Activated CD4-positive, CD25-positive, alpha-beta regulatory T cell treated with anti-CD3 and anti-CD28 coated beads, Interleukin-2, amount 50 U/mL, for 24 hours (primary cell): ENCODE measurements around the gene CHMP4A.
"Not testable (repeated sequence)": the region's sequence is repeated elsewhere in the genome, so short reads cannot be mapped to it uniquely, and the experiment has no call there.

ENCODE experiments used
- ATAC-seq, 2 donors: fragments of 150-1000 bp; cut with Tn5 transposase; one replicate each; pipeline ENCODE4 v1.10.0; 2021; ENCODE audit warnings: mild to moderate bottlenecking in 1 of 2, moderate library complexity in 1 of 2

CHMP4A gene

GRCh38 chr14:24246765-24247212, 33.5 kb upstream of the CHMP4A start:
- peak; percentile 10 to 25 for ATAC-seq

DNA sequence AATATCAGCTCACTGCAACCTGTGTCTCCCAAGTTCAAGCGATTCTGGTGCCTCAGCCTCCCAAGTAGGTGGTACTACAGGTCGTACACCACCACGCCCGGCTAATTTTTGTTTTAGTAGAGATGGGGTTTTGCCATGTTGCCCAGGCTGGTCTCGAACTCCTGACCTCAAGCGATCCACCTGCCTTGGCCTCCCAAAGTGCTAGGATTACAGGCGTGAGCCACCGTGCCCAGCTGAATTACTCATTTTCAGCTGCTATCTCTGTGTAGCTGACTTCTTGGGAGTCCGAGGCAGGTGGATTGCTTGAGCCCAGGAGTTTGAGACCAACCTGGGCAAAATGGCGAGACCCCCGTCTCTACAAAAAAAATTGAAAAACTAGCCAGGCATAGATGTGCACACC, 32.1 kb upstream of the CHMP4A start:
- ATAC-seq = not testable (repeated sequence)

- no peak for ATAC-seq
Measured at GRCh38 chr14:24243336-24243836, 30.1 kb upstream of the CHMP4A start.

DNA sequence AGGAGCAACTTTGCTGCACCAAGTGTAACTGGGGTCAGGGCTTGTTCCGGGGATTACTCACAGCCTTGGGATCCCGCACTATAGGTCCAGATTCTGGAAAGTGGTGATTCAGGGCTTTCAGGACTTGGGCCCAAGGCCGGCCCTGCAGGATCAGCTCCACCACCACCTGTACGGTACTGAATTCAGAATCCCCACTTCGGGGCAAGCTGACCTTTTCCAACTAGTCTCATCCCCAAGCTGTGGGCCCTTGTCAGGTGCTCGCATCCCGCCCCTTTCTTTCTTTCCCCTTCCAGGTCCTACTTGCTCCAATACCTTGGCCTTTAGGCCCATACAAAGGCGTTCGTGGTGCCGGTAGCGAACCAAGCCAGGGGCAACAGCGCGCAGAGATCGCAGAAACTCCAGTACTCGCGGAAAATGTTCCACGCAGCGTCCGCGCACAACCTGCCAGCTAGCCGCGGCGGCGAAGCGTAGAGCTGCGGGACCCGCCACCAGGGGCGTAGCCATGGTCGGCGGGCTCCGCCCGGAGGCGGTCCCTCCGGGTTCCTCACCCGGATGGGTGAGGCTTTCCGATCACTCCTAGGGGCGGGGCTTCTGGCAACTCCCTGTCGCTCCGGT, 28.6 kb upstream of the CHMP4A start:
- peak; percentile 79 to 84 for ATAC-seq

DNA sequence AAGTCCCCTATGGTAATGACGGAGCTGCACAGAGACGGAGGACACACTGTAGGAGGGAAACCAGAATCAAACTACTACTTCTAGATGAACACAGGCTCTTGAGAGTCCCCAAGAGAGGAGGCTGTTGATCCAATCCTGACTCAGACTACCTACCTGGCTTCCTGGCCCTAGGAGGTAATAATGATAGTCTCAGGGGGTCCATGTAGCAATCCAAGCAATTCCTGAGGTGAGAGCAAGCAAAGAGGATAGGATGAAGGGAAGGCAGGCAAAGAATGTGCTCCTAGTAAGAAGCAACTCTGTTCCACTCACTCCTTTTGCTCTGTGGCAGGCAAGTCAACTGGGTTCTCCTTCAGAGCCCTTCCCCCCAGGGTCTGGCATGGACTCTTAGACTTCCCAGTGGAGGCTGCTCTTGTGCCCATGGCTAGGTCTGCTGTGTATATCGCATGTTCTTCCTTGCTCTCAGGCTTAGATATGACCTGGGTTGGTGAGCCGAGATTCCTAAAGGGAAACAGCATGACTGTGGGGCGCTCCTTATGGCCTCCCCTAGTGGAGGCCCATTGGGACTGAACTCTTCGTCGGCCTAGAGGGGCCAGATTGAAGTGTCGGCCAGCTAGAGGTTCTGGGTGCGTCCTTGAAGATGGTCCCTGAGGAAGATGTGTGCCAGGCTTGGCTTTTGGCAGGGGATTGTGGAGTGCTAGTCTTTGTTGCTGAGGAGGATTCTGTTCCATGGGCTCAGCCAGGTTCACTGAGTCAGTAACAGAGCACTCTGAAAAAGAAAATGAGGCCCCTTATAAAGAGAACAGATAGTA, 27.0 kb upstream of the CHMP4A start:
- ATAC-seq = no peak

DNA sequence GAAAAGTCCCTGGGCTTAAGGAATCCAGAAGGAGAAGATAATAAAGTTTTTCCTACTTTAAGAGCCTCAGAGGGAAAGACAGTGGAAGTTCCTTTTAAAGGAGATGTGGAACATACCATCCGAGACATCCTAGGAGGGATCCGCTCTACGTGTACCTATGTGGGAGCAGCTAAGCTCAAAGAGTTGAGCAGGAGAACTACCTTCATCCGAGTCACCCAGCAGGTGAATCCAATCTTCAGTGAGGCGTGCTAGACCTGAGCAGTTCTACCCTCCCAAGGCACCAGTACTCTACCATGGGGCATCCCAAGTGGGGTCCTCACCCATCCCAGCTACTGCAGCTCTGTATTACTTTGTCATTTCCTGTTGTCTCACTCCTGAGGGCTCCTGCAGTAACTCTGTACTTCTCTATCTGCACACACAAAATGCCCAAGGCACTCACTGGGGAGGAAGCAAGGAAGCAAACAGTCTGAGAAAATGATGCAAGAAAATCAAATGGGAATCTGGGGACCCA, 25.3 kb upstream of the CHMP4A start:
- ATAC-seq = no peak

DNA sequence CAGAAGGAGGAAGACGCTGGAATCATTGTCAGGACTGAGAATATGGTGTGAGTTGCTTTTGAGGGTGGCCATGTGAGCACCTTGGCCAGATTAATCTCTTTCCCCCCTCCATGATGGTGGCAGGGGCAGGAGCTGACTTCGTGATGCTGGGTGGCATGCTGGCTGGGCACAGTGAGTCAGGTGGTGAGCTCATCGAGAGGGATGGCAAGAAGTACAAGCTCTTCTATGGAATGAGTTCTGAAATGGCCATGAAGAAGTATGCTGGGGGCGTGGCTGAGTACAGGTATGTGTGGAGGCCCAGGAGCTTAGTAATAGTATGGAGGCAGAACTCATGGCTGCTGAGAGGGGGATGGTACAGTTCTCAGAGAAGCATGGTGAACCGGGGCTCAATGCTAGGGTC, 24.8 kb upstream of the CHMP4A start:
- no peak for ATAC-seq

DNA sequence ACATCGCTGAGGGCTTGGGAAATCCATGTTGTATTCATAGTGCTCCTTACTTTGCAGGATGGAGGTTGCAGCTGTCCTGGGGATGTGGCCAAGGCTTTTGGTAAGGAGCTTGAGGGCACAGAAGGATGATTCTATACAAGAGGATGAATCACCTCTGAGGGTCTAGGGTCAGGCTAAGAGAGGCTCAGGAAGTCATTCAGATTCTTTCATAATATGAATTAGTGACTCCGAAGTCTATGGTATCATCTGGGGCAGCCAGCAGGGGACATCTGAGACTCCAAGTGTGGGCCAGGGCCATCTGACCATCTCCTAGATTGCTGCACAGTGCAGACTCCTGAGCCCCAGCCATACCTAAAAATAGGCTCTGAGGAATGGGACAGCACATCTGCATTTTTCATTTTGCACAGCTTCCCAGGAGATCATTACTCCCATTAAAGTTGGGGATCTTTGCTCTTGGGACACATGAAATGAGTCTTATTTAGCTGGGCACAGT, 24.2 kb upstream of the CHMP4A start:
- no peak for ATAC-seq

DNA sequence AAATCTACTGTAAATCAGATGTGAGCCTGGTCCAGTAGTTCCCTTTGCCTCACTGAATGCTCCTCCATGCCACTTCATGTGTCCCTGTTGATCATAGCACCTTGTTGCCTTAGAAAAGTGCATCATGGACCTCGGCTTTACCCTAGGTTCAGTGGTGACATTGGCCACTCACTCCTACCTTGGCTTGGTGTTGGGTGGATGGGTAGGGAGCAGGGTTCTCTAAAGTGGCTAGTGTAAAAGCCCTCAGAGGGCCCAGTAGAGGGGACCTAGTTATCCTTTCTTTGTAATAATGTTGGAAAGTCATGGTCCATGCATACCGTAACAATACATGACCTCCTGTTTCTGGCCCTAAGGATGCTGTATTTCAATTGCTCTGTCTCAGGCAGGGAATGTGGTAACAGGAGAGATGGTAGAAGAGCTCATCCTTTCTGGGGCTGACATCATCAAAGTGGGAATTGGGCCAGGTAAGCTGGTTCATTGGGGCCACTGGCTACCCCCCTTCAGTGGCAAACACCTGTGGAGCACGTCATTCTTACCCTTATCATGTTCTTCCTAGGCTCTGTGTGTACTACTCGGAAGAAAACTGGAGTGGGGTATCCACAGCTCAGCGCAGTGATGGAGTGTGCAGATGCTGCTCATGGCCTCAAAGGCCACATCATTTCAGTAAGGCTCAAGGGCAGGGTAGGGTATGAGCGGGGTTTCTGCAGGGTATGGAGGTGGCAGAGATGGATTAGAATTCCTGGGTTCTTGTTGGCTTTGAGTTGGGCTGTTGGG, 23.6 kb upstream of the CHMP4A start:
- ATAC-seq = no peak

DNA sequence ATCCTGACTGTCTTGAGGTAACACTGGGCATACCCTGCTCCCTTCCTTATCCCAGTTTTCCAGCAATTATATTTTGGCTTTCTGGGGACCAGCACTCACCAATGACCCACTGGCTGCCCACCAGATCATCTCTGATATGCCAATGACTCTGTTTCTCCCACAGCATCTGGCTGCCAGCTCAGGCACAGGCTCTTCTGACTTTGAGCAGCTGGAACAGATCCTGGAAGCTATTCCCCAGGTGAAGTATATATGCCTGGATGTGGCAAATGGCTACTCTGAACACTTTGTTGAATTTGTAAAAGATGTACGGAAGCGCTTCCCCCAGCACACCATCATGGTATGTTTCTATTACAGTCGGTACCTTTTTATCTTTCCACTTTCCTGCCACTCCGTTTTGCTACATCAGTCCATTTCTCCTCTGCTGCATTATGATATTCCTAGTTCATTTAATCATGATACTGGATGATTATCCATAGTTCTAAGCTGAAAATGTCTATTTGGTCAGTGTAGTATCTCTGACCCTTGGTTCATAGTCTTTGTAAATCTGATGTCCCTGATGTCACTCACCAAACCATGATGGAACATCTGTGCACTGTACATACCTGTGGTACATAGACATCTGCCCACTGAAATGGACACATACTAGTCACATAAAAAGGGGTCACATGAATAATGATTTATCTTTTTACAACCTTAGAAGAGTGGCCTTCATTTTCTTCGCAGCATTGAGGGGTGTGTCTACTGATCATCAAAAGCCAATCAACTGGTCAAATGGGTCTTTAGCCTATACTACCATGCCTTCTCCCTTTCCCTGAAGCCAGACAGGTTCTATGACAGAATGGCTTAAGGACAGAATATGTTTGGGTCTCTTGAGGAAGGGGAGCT, 22.8 kb upstream of the CHMP4A start:
- ATAC-seq = no peak

- no peak for ATAC-seq
Measured at GRCh38 chr14:24234095-24235005, 21.1 kb upstream of the CHMP4A start.

- no peak for ATAC-seq
Measured at GRCh38 chr14:24233538-24233866, 20.2 kb upstream of the CHMP4A start.

GRCh38 chr14:24232645-24233537, 19.6 kb upstream of the CHMP4A start, which contains the start of gene GMPR2:
TSS of gene GMPR2 (plus strand) at chr14:24232929. CDS start at chr14:24233254, 325 bp downstream.
- ATAC-seq = peak; percentile 33 to 39

DNA sequence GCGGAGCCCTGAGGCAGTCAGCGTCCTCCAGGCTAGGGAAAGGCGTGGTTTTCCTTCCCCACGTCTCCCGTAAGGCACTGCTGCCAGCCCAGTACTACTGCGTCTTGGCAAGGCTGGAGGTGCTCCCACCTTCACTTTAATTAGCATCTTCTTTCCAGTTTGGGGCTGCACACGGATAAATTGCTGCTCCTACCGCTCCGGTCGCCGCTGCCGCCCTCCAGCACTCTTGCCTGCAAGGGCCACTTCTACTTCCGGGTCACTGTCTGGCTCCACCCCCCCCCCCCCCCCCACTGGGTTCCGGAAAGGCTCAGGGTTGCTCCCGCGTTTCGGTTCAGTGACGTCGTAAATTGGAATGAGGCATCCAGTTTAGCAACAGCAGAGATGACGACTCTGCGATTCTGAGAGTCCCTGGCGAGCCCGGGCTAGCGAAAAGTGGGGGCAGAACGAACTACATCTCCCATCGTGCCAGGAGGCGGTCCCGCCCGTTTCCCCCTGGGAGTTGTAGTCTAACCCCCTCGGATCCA, 18.9 kb upstream of the CHMP4A start, which contains the start of gene NEDD8:
Gene NEDD8, minus strand, starts transcription at position 247 of the 524 bp plus-strand sequence. Its CDS starts 100 bp downstream, at position 147.
- ATAC-seq = peak; percentile 95

DNA sequence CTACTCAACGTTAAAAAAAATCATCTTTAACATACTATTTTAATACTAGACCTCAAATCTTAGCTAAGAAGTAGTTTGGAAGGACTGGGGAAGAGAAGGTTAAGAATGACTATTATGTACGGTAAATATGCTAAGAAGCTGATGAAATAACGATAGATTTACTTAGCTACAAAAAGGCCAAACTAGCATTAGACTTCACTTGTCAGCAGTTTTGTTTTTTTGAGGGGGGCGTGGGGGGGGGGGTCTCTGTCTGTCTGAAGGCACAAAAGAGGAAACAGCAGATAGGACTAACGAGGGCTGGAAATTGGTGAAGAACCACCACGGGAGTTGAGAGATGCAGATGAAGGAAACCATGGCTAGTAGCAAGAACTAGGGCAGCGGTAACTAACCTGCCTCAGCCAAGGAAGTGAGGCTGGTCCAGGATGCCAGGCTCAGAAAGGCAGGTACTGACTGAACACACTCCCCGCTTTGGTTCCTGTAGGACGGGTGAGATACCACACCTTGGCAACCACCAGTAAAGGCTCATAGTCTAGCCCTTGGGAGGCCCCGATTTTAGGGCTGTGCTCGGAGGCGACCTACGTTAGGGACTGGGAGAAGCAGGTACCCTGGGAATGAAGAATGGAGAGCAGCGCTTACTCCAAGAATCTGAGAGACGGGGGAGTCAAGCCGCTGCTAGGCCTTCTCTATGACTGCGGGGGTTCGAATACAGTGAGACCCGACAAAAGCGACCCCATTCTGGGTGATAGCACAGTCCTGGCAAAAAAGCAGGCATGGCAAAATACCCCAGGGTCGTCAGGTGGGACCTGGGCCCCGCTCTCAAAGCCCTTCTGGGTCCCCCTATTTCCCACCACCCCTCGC, 18.2 kb upstream of the CHMP4A start:
- ATAC-seq = no peak

GRCh38 chr14:24228902-24229301, 15.6 kb upstream of the CHMP4A start:
- no peak for ATAC-seq

- ATAC-seq = no peak
Measured at GRCh38 chr14:24226473-24226872, 13.2 kb upstream of the CHMP4A start.

GRCh38 chr14:24224618-24225071, 11.4 kb upstream of the CHMP4A start:
- ATAC-seq = no peak
